ENCODE data around the gene NIT1. TPM values are rescaled to one million over a fixed set of nuclear protein-coding genes. Genes with fewer than 3 reads are reported as not detected.

The NIT1 gene
- total and polyA plus RNA-seq, 4 donors, result 26.9 to 40.4 (median 38.0) TPM

GRCh38 chr1:161074676-161075368 is 43.1 kb upstream of the NIT1 start:
- no peak for TF ChIP-seq CTCF (IDR thresholded peaks at IDR 0.05; ENCODE audit: control extremely low read depth, extremely low read depth)
- ATAC-seq (ENCODE audit: insufficient read depth, low FRiP score) (no peak), DNase-seq (no peak)
- H3K27me3 ChIP-seq (ENCODE audit: control insufficient read depth in 3 of 3, insufficient read depth in 3 of 3, low read length in 2 of 3), result peaks cover 0 to 6% (median 0%) of the 10 kb centered on the region in 3 donors
- peaks cover 0 to 2% (median 0%) of the 10 kb centered on the region in 4 donors for H3K36me3 ChIP-seq (ENCODE audit: control insufficient read depth in 4 of 4, insufficient read depth in 4 of 4, low read length in 4 of 4)
- 84 to 91% methylated on average over 12 of the region's 12 CpGs for WGBS, 2 donors
- H3K4me1 ChIP-seq (ENCODE audit: control insufficient read depth in 5 of 5, insufficient read depth in 5 of 5, low read length in 5 of 5), result no peaks in the 10 kb centered on the region
- H3K4me3 ChIP-seq, result no peak overlapping the region
- H3K9ac ChIP-seq (ENCODE audit: insufficient read depth in 1 of 2, low read length in 2 of 2), result no peak overlapping the region
- peaks cover 0 to 4% (median 0%) of the 10 kb centered on the region in 4 donors for H3K9me3 ChIP-seq (ENCODE audit: control insufficient read depth in 4 of 4, insufficient read depth in 3 of 4, low read length in 3 of 4)
- no peak overlapping the region for H3K27ac ChIP-seq (ENCODE audit: low read depth in 1 of 2, low read length in 1 of 2)

GRCh38 chr1:161076410-161076809 is 41.5 kb upstream of the NIT1 start:
- Histone ChIP-seq H3K4me3 (no peak overlapping the region), H3K9me3 (ENCODE audit: control insufficient read depth in 4 of 4, insufficient read depth in 3 of 4, low read length in 3 of 4) (peaks cover 0 to 4% (median 0%) of the 10 kb centered on the region in 4 donors), H3K9ac (ENCODE audit: insufficient read depth in 1 of 2, low read length in 2 of 2) (no peak overlapping the region), H3K4me1 (ENCODE audit: control insufficient read depth in 5 of 5, insufficient read depth in 5 of 5, low read length in 5 of 5) (no peaks in the 10 kb centered on the region), H3K27me3 (ENCODE audit: control insufficient read depth in 3 of 3, insufficient read depth in 3 of 3, low read length in 2 of 3) (peaks cover 0 to 6% (median 0%) of the 10 kb centered on the region in 3 donors), H3K36me3 (ENCODE audit: control insufficient read depth in 4 of 4, insufficient read depth in 4 of 4, low read length in 4 of 4) (peaks cover 0 to 2% (median 0%) of the 10 kb centered on the region in 4 donors), H3K27ac (ENCODE audit: low read depth in 1 of 2, low read length in 1 of 2) (no peak overlapping the region)
- no peak for ATAC-seq (ENCODE audit: insufficient read depth, low FRiP score)
- no peak for TF ChIP-seq CTCF (IDR thresholded peaks at IDR 0.05; ENCODE audit: control extremely low read depth, extremely low read depth)
- DNase-seq, result no peak

DNA sequence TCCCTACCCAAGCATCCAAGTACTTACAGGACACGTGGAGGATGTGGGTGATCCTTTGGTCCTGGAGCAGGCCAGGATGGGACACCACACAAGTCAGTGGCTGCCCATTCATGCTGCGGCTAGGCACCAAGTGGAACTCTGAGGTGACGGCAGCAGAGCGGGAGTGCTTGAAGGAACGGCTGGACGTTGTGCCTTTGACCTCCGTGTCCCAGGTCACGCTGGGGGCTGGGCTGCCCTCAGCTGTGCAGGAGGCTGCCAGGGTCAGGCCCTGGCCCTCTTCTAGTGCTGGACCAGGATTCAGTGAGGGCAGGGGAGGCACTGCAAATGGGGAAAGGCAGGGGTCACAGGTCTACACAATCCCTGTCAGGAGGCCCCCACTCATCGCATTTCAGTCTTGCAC is 40.5 kb upstream of the NIT1 start:
- no peak for TF ChIP-seq CTCF (IDR thresholded peaks at IDR 0.05; ENCODE audit: control extremely low read depth, extremely low read depth)
- ATAC-seq (ENCODE audit: insufficient read depth, low FRiP score) (no peak), DNase-seq (no peak)
- 79 to 86% methylated on average over 9 of the region's 9 CpGs for WGBS, 2 donors
- H3K27me3 ChIP-seq (ENCODE audit: control insufficient read depth in 3 of 3, insufficient read depth in 3 of 3, low read length in 2 of 3), result peaks cover 0 to 6% (median 0%) of the 10 kb centered on the region in 3 donors
- peaks cover 0 to 2% (median 0%) of the 10 kb centered on the region in 4 donors for H3K36me3 ChIP-seq (ENCODE audit: control insufficient read depth in 4 of 4, insufficient read depth in 4 of 4, low read length in 4 of 4)
- peaks cover 0 to 4% (median 0%) of the 10 kb centered on the region in 4 donors for H3K9me3 ChIP-seq (ENCODE audit: control insufficient read depth in 4 of 4, insufficient read depth in 3 of 4, low read length in 3 of 4)
- H3K4me3 ChIP-seq, result no peak overlapping the region
- H3K4me1 ChIP-seq (ENCODE audit: control insufficient read depth in 5 of 5, insufficient read depth in 5 of 5, low read length in 5 of 5), result no peaks in the 10 kb centered on the region
- no peak overlapping the region for H3K9ac ChIP-seq (ENCODE audit: insufficient read depth in 1 of 2, low read length in 2 of 2)
- no peak overlapping the region for H3K27ac ChIP-seq (ENCODE audit: low read depth in 1 of 2, low read length in 1 of 2)
